ENCODE results near the gene PDGFRB. TPM values are rescaled to one million over a fixed set of nuclear protein-coding genes. Genes with fewer than 3 reads are reported as not detected.

PDGFRB gene
- total RNA-seq, 4 donors from 2014 or later: 148 to 225 (median 191) TPM

DNA sequence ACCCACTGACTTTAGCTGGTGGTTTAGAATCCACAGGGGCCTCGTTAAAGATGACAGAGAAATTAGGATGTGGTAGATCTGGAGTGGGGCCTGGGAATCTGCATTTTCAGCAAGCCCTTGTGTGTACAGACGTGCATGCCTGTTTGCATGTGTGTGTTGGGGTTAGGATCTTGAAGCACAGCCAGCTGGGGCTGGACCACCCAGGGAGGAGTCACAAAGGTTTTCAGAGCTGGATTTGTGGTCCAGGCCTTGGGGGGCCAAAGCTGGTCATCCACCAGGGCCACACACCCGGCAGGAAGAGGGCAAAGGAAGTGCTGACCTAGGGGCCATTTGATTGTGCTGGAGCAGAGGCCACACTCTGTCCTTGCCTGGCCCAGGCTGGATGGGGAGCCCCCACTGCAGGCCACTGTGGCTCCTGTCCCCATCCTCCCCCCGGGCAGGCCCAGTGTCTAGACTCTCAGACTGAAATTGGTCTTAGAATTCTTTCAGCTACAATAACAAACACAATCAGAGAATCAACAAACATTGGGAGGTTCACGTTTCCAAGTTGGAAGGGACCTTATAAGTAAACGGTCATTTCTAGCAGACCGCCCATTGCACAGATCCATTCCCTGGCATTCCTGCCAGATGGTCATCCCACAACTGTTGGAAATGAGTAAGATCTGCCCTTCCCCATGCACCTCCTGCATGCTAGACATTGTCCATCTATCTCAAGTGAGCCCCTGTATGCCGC is 21.3 kb upstream of the PDGFRB start:
- TF ChIP-seq, protein P1, sequence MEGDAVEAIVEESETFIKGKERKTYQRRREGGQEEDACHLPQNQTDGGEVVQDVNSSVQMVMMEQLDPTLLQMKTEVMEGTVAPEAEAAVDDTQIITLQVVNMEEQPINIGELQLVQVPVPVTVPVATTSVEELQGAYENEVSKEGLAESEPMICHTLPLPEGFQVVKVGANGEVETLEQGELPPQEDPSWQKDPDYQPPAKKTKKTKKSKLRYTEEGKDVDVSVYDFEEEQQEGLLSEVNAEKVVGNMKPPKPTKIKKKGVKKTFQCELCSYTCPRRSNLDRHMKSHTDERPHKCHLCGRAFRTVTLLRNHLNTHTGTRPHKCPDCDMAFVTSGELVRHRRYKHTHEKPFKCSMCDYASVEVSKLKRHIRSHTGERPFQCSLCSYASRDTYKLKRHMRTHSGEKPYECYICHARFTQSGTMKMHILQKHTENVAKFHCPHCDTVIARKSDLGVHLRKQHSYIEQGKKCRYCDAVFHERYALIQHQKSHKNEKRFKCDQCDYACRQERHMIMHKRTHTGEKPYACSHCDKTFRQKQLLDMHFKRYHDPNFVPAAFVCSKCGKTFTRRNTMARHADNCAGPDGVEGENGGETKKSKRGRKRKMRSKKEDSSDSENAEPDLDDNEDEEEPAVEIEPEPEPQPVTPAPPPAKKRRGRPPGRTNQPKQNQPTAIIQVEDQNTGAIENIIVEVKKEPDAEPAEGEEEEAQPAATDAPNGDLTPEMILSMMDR (IDR thresholded peaks at IDR 0.05; ENCODE audit: low read depth): no peak

DNA sequence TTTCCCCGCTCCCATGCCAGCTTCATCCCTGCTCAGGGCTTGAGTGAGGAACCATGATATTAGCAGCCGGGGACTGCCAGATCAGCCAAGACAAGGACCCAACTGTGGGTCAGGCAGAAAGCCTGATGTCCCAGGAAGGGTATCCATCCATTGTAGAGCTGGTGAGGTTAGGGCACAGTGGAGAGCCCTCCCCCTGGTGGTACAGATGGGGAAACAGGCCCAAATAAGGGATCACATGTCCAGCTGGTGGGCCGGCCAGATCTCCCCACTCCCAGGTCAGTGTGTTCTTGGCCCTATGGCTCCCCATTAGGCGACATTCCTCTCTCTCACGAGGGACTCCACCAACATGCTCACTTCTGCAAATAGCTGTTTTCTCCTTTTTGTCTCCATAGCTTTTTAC is 19.9 kb upstream of the PDGFRB start:
- TF ChIP-seq, protein P1 (IDR thresholded peaks at IDR 0.05; ENCODE audit: low read depth): no peak

GRCh38 chr5:150175076-150175475 is 19.4 kb upstream of the PDGFRB start:
- TF ChIP-seq, protein P1 (IDR thresholded peaks at IDR 0.05; ENCODE audit: low read depth): no peak

- TF ChIP-seq, protein P1 (IDR thresholded peaks at IDR 0.05; ENCODE audit: low read depth): no peak
These were observed 18.6 kb upstream of the PDGFRB start for GRCh38 chr5:150174285-150174684.

DNA sequence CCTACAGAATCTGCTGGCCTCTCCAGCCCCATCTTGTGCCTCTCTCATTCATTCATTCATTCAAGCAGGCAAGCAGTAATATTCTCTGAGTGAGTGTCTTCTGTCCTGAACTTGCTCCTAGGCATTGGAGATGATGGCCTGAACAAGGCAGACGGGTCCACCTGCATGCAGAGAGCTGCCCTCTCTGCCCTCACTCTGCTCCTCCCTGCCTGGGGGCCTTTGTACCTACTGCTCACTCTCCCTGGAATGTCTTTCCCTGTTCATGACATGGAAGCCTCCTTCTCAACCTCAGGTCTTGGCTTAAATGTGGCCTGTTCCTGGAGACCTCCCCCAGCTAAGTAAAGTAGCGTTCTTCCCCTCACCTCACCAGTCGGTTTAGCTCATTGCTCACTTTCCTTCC is 17.5 kb upstream of the PDGFRB start:
- TF ChIP-seq, protein P1 (IDR thresholded peaks at IDR 0.05; ENCODE audit: low read depth): no peak

DNA sequence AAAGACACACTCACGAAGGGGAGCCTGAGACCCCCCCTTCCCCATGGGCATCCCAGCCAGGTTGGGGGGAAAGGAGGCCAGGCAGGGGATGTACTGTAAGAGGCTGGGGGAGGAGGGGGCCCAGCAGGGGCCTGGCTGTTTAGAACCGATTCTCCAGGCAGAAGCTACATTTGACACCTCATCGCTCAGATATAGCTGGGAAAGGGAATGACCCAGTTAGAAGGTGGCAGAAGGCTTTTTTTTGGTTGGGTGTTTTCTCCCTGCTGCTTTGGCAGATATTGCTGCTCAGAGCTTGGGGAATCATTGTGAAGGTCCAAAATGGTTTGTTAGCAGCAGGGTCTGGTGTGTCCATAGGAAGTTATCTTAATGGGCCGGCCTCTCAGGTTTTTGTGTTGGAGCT is 16.9 kb upstream of the PDGFRB start:
- TF ChIP-seq, protein P1 (IDR thresholded peaks at IDR 0.05; ENCODE audit: low read depth): no peak

DNA sequence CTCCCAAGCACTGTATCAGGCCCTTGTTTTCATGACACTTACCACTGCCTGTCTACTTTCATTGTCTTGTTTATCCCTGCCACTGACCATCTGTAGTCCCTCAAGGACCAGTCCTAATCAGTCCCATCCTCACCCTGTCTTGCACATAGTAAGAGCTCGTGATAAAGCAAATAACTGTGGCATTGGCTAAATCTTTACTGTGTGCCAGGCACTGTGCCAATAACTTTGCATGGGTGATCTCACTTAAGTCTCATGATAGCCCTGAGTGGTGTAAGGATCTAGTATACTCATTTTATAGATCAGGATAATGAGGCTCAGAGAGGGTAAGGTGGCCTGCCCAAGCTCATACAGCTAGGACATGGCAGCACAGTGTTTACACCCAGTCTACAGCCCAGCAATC is 16.5 kb upstream of the PDGFRB start:
- TF ChIP-seq, protein P1 (IDR thresholded peaks at IDR 0.05; ENCODE audit: low read depth): no peak

Data from subcutaneous adipose tissue (tissue), 4 donors.